ENCODE measurements around the gene NTPCR.

DNA sequence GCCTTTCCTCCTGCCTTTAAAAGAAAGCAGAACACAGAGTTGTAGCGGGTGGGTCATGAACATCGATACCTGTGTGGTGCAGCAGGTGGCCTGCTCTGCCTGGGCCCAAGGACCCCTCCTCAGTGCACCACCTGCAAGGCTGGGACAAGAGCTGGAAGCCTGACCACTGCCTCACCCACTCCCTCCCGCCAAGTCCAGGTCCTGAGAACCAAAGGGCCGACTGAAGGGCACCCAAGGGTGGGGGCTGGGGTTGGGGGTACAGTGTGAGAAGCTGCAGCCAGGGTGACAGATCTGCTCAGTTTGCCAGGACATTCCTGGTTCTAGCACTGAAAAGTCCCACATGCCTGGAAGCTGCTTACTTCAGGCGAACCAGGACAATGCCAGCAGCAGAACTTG lies 36.1 kb downstream of the NTPCR start:
- TF ChIP-seq, protein P1, sequence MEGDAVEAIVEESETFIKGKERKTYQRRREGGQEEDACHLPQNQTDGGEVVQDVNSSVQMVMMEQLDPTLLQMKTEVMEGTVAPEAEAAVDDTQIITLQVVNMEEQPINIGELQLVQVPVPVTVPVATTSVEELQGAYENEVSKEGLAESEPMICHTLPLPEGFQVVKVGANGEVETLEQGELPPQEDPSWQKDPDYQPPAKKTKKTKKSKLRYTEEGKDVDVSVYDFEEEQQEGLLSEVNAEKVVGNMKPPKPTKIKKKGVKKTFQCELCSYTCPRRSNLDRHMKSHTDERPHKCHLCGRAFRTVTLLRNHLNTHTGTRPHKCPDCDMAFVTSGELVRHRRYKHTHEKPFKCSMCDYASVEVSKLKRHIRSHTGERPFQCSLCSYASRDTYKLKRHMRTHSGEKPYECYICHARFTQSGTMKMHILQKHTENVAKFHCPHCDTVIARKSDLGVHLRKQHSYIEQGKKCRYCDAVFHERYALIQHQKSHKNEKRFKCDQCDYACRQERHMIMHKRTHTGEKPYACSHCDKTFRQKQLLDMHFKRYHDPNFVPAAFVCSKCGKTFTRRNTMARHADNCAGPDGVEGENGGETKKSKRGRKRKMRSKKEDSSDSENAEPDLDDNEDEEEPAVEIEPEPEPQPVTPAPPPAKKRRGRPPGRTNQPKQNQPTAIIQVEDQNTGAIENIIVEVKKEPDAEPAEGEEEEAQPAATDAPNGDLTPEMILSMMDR (IDR thresholded peaks at IDR 0.05; ENCODE audit: insufficient read depth, low read depth, low read length) = no peak
- no peak for TF ChIP-seq EZH2 (IDR thresholded peaks at IDR 0.05; ENCODE audit: insufficient read depth, low read length)
